Mesenteric fat pad (tissue), 1 donor: ENCODE results near the gene PPP1R9B. TPM values are rescaled to one million over a fixed set of nuclear protein-coding genes. Genes with fewer than 3 reads are reported as not detected.
A peak's percentile ranks its signal among the peaks of the same experiment; 100 is the strongest.

Source experiments
- DNase-seq: peaks from one replicate; pipeline ENCODE4 v3.0.0-alpha.2; 2020; ENCODE audit warnings: low spot score
- total RNA-seq: library from RNA; stranded (reverse); fragmentation: NEBNext Ultra II Directional; extraction: Animal tissue kit (Norgen Biotek cat#: 25700); gene quantifications from one replicate; pipeline ENCODE4 v1.2.1, GENCODE V29; 2021
- donor health status: DM: yes; HTN: yes; CAD: no.

The PPP1R9B gene
- total RNA-seq, 1 donor from 2014 or later = 56.5 TPM

DNA sequence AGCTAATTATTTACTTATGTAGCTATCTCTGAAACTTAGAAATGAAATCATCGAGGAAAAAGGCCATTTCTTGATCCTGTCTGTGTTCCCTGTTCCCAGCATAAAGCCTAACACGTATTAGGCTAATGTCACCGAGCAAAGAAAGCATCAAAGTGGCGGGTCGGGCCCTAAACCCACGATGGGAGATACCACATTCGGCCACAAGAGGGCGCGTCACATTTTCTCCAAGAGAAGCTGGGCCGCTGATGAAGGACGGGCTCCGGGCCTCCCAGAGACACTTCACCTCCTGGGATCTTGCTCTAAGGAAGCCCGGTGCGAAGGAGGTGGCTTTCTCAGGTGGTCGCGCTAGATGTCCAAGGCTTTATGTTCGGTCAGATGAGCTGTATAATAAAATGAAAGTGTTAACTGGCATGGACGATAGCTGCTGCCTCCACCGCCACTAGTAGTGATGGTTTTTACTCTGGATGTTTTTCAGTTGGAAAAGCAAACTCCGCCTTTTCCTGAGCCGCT lies 56.2 kb downstream of the PPP1R9B start:
- DNase-seq = peak; percentile 95

GRCh38 chr17:50093807-50094206 lies 56.7 kb downstream of the PPP1R9B start:
- DNase-seq = no peak

DNA sequence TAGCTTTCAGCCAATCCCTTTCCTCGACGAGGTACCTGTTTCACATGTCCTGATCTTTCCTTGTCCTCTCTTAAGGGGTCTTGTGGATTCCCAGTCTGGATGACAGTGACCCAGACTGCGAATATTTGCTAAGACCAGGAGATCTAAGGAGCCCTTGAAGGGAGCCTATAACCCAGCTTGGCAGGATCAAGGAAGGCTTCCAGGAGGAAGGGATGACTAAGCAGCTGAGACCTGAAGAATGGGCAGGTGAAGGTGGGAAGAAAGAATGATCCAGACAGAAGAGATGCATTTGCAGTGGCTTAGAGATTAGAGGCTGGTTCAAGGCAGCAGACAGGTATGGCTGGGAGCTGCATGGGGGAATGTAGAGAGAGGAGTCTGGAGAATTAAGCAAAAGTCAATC lies 57.2 kb downstream of the PPP1R9B start:
- no peak for DNase-seq

DNA sequence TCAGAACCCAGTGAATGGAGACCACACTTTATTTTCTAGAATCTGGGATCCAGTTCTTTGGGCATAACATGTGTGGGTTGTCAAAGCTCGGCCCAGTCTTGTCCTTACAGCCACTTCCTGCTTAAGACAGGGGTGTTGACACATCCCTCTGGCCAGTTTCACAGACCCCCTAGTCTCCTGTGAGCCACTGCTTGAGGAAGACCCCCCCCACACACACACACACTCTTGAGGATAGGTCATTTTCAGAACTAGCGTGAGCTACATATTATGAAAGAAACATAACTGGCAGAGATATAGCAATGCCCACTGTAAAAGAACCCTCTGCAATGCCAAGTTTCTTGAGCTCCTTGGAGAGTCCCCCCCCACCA lies 58.6 kb downstream of the PPP1R9B start:
- DNase-seq = no peak

DNA sequence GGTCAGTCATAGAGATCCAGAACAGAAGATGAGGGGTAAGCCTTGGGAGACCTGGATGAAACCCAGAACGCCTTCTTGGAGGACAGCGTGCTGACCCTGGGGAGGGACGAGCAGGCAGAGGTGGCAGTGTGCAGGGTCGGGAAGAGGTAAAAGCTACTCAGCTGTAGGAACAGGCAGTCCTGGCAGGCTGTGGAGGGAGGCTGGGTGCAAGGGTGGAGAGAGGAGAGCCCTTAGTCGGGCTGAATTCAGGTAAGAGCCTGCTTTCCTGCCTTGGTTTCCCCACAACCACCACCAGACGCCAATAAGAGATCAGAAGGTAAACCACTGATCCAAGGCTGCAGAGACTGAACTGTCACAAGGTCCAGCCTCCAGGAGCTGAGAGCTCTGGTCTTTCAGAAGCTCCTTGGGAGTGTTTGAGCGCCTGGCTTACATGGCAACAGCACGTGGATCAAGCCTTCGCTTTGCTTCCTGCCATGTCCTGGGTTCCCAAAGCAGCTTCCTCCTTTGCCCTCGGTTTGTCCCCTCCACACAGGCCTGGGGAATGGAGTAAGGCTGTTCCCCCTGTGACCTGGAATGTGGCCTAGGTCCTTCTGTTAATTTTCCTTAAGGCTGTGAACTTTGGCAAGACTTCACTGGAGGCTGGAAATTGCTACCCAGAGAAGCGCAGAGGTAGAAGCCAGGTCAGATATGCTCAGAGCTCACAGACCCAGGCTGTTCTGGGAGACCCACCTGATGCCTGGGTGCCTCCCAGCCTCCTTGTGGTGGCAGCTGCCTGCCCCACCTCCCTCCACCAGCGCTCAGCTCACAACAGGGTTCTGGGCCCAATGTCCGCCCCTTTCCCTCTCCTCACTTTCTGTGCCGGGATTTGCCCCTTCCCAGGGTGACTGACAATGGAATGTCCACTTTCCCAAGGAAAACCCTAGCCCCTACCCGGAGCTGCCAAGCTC lies 59.2 kb downstream of the PPP1R9B start:
- no peak for DNase-seq

- no peak for DNase-seq
These were observed 60.4 kb downstream of the PPP1R9B start for GRCh38 chr17:50090071-50090470.

DNA sequence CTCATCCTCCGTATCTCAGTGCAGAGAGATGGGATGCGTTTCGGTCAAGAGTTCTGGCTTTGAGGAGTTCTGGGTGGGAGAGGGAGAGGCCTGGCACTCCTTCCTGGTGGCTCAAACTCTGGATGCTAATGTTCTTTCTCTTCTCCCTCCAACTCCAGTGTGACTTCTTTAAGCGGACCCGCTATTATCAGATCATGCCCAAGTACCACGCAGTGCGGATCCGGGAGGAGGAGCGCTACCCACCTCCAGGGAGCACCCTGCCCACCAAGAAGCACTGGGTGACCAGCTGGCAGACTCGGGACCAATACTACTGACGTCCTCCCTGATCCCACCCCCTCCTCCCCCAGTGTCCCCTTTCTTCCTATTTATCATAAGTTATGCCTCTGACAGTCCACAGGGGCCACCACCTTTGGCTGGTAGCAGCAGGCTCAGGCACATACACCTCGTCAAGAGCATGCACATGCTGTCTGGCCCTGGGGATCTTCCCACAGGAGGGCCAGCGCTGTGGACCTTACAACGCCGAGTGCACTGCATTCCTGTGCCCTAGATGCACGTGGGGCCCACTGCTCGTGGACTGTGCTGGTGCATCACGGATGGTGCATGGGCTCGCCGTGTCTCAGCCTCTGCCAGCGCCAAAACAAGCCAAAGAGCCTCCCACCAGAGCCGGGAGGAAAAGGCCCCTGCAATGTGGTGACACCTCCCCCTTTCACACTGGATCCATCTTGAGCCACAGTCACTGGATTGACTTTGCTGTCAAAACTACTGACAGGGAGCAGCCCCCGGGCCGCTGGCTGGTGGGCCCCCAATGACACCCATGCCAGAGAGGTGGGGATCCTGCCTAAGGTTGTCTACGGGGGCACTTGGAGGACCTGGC lies 61.3 kb downstream of the PPP1R9B start:
- no peak for DNase-seq

DNA sequence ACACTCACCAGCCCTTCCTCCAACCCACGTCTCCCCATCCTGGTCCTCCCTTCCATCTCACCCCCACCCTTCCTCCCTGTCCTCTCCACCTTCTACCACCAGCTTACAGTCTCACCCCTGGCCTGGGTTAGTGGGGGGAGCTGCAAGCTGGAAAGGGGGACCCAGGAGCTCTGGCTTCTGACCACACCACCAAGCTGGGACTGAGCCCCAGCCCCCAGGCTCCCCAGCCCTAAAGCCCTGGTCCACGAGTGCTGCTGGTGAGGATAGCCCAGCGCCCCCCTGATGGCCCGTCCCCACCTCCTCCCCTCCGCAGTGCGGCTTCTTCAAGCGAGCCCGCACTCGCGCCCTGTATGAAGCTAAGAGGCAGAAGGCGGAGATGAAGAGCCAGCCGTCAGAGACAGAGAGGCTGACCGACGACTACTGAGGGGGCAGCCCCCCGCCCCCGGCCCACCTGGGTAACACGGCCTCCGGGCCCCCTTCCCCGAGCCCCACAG lies 62.5 kb downstream of the PPP1R9B start:
- no peak for DNase-seq

- no peak for DNase-seq
These were observed 63.1 kb downstream of the PPP1R9B start for GRCh38 chr17:50087246-50087911.

Other genes starting within 250 kb of the PPP1R9B start
- gene DLX4, start 181.5 kb downstream of the PPP1R9B start, total RNA-seq = 0.55 TPM
- 0.48 TPM for gene DLX3, start 155.5 kb downstream of the PPP1R9B start, total RNA-seq
- 14.4 TPM for gene ITGA3, start 94.6 kb downstream of the PPP1R9B start, total RNA-seq
- 41.9 TPM for gene PDK2, start 55.3 kb downstream of the PPP1R9B start, total RNA-seq
- gene SAMD14, start 20.5 kb downstream of the PPP1R9B start, total RNA-seq = 1.4 TPM
- 0.32 TPM for gene SGCA, start 15.3 kb upstream of the PPP1R9B start, total RNA-seq
- 309 TPM for gene COL1A1, start 51.0 kb upstream of the PPP1R9B start, total RNA-seq
- not detected for gene TMEM92, start 123.8 kb upstream of the PPP1R9B start, total RNA-seq
- 14.4 TPM for gene XYLT2, start 195.4 kb upstream of the PPP1R9B start, total RNA-seq
- gene MRPL27, start 222.5 kb upstream of the PPP1R9B start, total RNA-seq = 51.5 TPM
- gene EME1, start 222.6 kb upstream of the PPP1R9B start, total RNA-seq = not detected
- 126 TPM for gene LRRC59, start 246.8 kb upstream of the PPP1R9B start, total RNA-seq